ENCODE data around the gene SLC2A9. TPM values are rescaled to one million over a fixed set of nuclear protein-coding genes. Genes with fewer than 3 reads are reported as not detected.
A peak's percentile ranks its signal among the peaks of the same experiment; 100 is the strongest.

SLC2A9 gene
- total RNA-seq, 1 experiment from 2014 or later, result 1.8 TPM

DNA sequence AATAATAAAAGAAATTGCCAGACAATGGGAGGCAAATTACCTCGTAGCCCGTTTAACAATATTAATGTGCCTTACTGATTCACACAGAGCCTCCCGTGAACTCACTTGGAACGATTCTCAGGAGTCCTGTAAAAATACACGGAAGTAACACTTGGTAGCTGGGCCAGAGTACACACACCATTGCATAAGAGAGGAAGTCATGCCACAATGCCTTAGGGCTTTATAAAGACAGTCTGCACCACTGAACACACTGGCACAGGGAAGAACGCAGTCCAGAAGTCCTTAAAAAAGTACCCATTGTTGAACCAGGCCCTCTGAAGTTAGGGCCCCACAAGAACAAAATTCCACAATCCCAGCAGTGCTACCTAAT is 15.1 kb downstream of the SLC2A9 start:
- CTCF ChIA-PET, result interaction anchor here (1.4 kb wide), 1 partner anchor 9 kb away, joined by 8 read pairs; no protein-coding TSS in a partner anchor
- H3K27me3 Mint-ChIP-seq (ENCODE audit: unreplicated experiment), result no peaks in the 10 kb centered on the region
- H3K27ac Mint-ChIP-seq (ENCODE audit: unreplicated experiment), result peak overlapping the region; percentile 81
- H3K36me3 Mint-ChIP-seq (ENCODE audit: insufficient read depth, unreplicated experiment), result peaks cover 5% of the 10 kb centered on the region
- no TSS peak for BruUV-seq (replicated peaks)
- peaks cover 23% of the 10 kb centered on the region for H3K4me1 Mint-ChIP-seq (ENCODE audit: low read depth, unreplicated experiment)
- intact Hi-C loops (cut with micrococcal nuclease; ENCODE audit: unreplicated experiment), result no loop called here
- H3K4me3 Mint-ChIP-seq (ENCODE audit: low read depth, unreplicated experiment), result peak overlapping the region; percentile 36
- peak; percentile 39 for DNase-seq
- H3K9me3 Mint-ChIP-seq (ENCODE audit: low read depth, unreplicated experiment), result no peaks in the 10 kb centered on the region
- TF ChIP-seq, protein P1, sequence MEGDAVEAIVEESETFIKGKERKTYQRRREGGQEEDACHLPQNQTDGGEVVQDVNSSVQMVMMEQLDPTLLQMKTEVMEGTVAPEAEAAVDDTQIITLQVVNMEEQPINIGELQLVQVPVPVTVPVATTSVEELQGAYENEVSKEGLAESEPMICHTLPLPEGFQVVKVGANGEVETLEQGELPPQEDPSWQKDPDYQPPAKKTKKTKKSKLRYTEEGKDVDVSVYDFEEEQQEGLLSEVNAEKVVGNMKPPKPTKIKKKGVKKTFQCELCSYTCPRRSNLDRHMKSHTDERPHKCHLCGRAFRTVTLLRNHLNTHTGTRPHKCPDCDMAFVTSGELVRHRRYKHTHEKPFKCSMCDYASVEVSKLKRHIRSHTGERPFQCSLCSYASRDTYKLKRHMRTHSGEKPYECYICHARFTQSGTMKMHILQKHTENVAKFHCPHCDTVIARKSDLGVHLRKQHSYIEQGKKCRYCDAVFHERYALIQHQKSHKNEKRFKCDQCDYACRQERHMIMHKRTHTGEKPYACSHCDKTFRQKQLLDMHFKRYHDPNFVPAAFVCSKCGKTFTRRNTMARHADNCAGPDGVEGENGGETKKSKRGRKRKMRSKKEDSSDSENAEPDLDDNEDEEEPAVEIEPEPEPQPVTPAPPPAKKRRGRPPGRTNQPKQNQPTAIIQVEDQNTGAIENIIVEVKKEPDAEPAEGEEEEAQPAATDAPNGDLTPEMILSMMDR (IDR thresholded peaks at IDR 0.05; ENCODE audit: unreplicated experiment), result no peak

DNA sequence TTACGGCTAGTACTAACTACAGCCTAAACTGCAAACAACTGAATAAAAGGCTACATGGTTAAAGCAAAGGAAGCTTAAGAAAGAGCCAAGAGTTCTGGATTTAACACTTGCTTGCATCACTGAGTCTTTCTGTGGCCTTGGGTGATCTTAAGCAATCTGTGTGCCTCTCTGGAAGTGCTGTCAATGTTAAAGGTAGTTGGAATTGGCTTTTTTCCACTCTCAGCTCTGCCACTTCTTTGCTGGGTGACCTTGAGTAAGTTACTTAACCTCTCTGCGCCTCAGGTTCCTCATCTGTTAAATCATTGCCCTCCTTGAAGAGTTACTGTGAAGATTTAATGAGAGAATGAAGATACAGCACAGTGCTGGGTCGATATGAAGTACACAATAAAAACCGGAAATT is 15.7 kb downstream of the SLC2A9 start:
- H3K36me3 Mint-ChIP-seq (ENCODE audit: insufficient read depth, unreplicated experiment), result peaks cover 5% of the 10 kb centered on the region
- no peaks in the 10 kb centered on the region for H3K9me3 Mint-ChIP-seq (ENCODE audit: low read depth, unreplicated experiment)
- no TSS peak for BruUV-seq (replicated peaks)
- DNase-seq, result no peak
- no peak overlapping the region for H3K4me3 Mint-ChIP-seq (ENCODE audit: low read depth, unreplicated experiment)
- peak overlapping the region; percentile 81 for H3K27ac Mint-ChIP-seq (ENCODE audit: unreplicated experiment)
- no peaks in the 10 kb centered on the region for H3K27me3 Mint-ChIP-seq (ENCODE audit: unreplicated experiment)
- TF ChIP-seq, protein P1 (IDR thresholded peaks at IDR 0.05; ENCODE audit: unreplicated experiment), result no peak
- intact Hi-C loops (cut with micrococcal nuclease; ENCODE audit: unreplicated experiment), result no loop called here
- H3K4me1 Mint-ChIP-seq (ENCODE audit: low read depth, unreplicated experiment), result peaks cover 23% of the 10 kb centered on the region
- CTCF ChIA-PET, result no interaction called here

- CTCF ChIA-PET, result no interaction called here
- intact Hi-C loops (cut with micrococcal nuclease; ENCODE audit: unreplicated experiment), result no loop called here
- Mint-ChIP-seq H3K27me3 (ENCODE audit: unreplicated experiment) (no peaks in the 10 kb centered on the region), H3K36me3 (ENCODE audit: insufficient read depth, unreplicated experiment) (peaks cover 5% of the 10 kb centered on the region), H3K27ac (ENCODE audit: unreplicated experiment) (no peak overlapping the region), H3K9me3 (ENCODE audit: low read depth, unreplicated experiment) (no peaks in the 10 kb centered on the region), H3K4me3 (ENCODE audit: low read depth, unreplicated experiment) (no peak overlapping the region), H3K4me1 (ENCODE audit: low read depth, unreplicated experiment) (peaks cover 22% of the 10 kb centered on the region)
- no peak for DNase-seq
- no TSS peak for BruUV-seq (replicated peaks)
- TF ChIP-seq, protein P1 (IDR thresholded peaks at IDR 0.05; ENCODE audit: unreplicated experiment), result no peak
These were observed 17.6 kb downstream of the SLC2A9 start for GRCh38 chr4:10003666-10004065.

GRCh38 chr4:10002278-10002677 is 19.0 kb downstream of the SLC2A9 start:
- Mint-ChIP-seq H3K27me3 (ENCODE audit: unreplicated experiment) (no peaks in the 10 kb centered on the region), H3K4me3 (ENCODE audit: low read depth, unreplicated experiment) (no peak overlapping the region), H3K9me3 (ENCODE audit: low read depth, unreplicated experiment) (no peaks in the 10 kb centered on the region), H3K4me1 (ENCODE audit: low read depth, unreplicated experiment) (peaks cover 14% of the 10 kb centered on the region), H3K27ac (ENCODE audit: unreplicated experiment) (no peak overlapping the region), H3K36me3 (ENCODE audit: insufficient read depth, unreplicated experiment) (peaks cover 5% of the 10 kb centered on the region)
- DNase-seq, result no peak
- CTCF ChIA-PET, result no interaction called here
- intact Hi-C loops (cut with micrococcal nuclease; ENCODE audit: unreplicated experiment), result no loop called here
- BruUV-seq (replicated peaks), result no TSS peak
- TF ChIP-seq, protein P1 (IDR thresholded peaks at IDR 0.05; ENCODE audit: unreplicated experiment), result no peak

Data from Calu3 (cell line).